ENCODE data around the gene ABCA7.

The ABCA7 gene

DNA sequence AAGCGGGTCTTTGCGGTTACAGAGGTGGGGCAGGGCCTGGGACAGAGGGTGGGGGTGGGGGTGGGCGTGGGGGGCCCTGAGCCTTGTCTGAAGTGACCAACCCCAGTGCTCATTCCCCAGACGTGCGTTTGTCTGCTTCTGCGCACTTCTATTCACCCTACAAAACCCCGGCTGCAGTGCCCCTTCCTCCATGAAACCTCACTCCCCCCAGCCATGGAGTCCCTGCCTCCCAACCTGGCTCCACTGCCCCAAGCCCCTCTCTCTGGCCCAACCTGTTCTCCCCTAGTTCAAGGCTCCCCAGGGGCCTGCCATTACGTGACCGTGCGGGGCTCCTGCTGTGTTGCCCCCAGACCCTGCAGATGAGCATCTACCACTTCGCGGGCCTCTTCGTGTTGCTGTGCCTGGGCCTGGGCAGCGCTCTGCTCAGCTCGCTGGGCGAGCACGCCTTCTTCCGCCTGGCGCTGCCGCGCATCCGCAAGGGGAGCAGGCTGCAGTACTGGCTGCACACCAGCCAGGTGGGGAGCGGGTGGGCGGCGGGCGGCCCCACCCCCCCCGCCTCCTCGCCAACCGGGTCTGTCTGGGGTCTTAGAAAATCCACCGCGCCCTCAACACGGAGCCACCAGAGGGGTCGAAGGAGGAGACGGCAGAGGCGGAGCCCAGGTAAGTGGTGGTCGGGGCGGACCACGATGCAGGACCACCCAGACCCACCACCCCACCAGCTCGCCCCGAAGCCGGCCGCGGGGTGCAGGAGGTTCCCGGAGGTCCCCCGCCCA lies 31.5 kb upstream of the ABCA7 start:
- Mint-ChIP-seq H3K36me3 (ENCODE audit: insufficient read depth) (peaks cover 26% of the 10 kb centered on the region), H3K4me3 (no peak overlapping the region), H3K9me3 (no peaks in the 10 kb centered on the region), H3K4me1 (no peaks in the 10 kb centered on the region), H3K27ac (ENCODE audit: low read depth) (no peak overlapping the region), H3K27me3 (no peaks in the 10 kb centered on the region)
- no peak for ATAC-seq (replicated peaks; ENCODE audit: extremely low read depth, poor library complexity, severe bottlenecking)
- DNase-seq (ENCODE audit: low spot score in 2 of 2): no peak

- ATAC-seq (replicated peaks; ENCODE audit: extremely low read depth, poor library complexity, severe bottlenecking): no peak
- no peak overlapping the region for H3K27ac Mint-ChIP-seq (ENCODE audit: low read depth)
- H3K36me3 Mint-ChIP-seq (ENCODE audit: insufficient read depth): peaks cover 26% of the 10 kb centered on the region
- DNase-seq (ENCODE audit: low spot score in 2 of 2): no peak
- H3K4me3 Mint-ChIP-seq: no peak overlapping the region
- H3K4me1 Mint-ChIP-seq: no peaks in the 10 kb centered on the region
- H3K27me3 Mint-ChIP-seq: no peaks in the 10 kb centered on the region
- no peaks in the 10 kb centered on the region for H3K9me3 Mint-ChIP-seq
These were observed 30.6 kb upstream of the ABCA7 start for GRCh38 chr19:1009041-1009980.

- Mint-ChIP-seq H3K4me3 (no peak overlapping the region), H3K36me3 (ENCODE audit: insufficient read depth) (peaks cover 26% of the 10 kb centered on the region), H3K27me3 (no peaks in the 10 kb centered on the region), H3K4me1 (no peaks in the 10 kb centered on the region), H3K9me3 (no peaks in the 10 kb centered on the region), H3K27ac (ENCODE audit: low read depth) (no peak overlapping the region)
- no peak for ATAC-seq (replicated peaks; ENCODE audit: extremely low read depth, poor library complexity, severe bottlenecking)
- no peak for DNase-seq (ENCODE audit: low spot score in 2 of 2)
These were observed 29.8 kb upstream of the ABCA7 start for GRCh38 chr19:1009981-1010538.

- no peak overlapping the region for H3K27ac Mint-ChIP-seq (ENCODE audit: low read depth)
- ATAC-seq (replicated peaks; ENCODE audit: extremely low read depth, poor library complexity, severe bottlenecking) (no peak), DNase-seq (ENCODE audit: low spot score in 2 of 2) (no peak)
- peaks cover 29% of the 10 kb centered on the region for H3K36me3 Mint-ChIP-seq (ENCODE audit: insufficient read depth)
- no peaks in the 10 kb centered on the region for H3K4me1 Mint-ChIP-seq
- no peak overlapping the region for H3K4me3 Mint-ChIP-seq
- H3K27me3 Mint-ChIP-seq: no peaks in the 10 kb centered on the region
- H3K9me3 Mint-ChIP-seq: no peaks in the 10 kb centered on the region
These were observed 29.1 kb upstream of the ABCA7 start for GRCh38 chr19:1010586-1011510.

DNA sequence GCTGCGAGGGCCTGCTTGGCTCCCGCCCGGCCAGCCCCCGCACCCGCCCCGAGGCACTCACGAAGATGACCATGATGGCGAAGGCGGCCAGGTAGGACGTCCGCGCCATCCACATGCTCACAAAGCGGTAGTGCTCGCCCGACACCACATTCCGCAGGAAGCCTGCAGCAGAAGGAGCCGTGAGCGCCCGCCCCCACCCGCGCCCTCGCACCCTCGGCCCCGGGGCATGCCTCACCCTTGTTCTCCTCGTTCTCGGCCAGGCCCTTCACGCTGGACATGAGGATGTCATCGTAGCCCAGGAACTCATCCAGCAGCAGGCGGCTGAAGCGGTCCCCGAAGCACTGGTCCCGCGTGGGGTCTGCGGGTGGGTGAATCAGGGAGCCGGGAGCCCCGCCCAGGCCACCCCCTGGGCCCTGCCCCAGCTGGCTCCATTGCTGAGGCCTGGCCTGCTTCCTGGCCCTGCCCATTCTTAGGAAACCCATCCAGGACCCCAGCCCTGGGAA lies 28.0 kb upstream of the ABCA7 start:
- Mint-ChIP-seq H3K4me3 (no peak overlapping the region), H3K9me3 (no peaks in the 10 kb centered on the region), H3K27ac (ENCODE audit: low read depth) (no peak overlapping the region), H3K4me1 (peaks cover 3% of the 10 kb centered on the region), H3K27me3 (no peaks in the 10 kb centered on the region), H3K36me3 (ENCODE audit: insufficient read depth) (peaks cover 25% of the 10 kb centered on the region)
- no peak for ATAC-seq (replicated peaks; ENCODE audit: extremely low read depth, poor library complexity, severe bottlenecking)
- DNase-seq (ENCODE audit: low spot score in 2 of 2): no peak

- H3K9me3 Mint-ChIP-seq: no peaks in the 10 kb centered on the region
- H3K27ac Mint-ChIP-seq (ENCODE audit: low read depth): no peak overlapping the region
- H3K4me3 Mint-ChIP-seq: no peak overlapping the region
- DNase-seq (ENCODE audit: low spot score in 2 of 2) (no peak), ATAC-seq (replicated peaks; ENCODE audit: extremely low read depth, poor library complexity, severe bottlenecking) (no peak)
- peaks cover 23% of the 10 kb centered on the region for H3K36me3 Mint-ChIP-seq (ENCODE audit: insufficient read depth)
- H3K27me3 Mint-ChIP-seq: no peaks in the 10 kb centered on the region
- H3K4me1 Mint-ChIP-seq: peaks cover 8% of the 10 kb centered on the region
These were observed 27.6 kb upstream of the ABCA7 start for GRCh38 chr19:1012334-1012733.

DNA sequence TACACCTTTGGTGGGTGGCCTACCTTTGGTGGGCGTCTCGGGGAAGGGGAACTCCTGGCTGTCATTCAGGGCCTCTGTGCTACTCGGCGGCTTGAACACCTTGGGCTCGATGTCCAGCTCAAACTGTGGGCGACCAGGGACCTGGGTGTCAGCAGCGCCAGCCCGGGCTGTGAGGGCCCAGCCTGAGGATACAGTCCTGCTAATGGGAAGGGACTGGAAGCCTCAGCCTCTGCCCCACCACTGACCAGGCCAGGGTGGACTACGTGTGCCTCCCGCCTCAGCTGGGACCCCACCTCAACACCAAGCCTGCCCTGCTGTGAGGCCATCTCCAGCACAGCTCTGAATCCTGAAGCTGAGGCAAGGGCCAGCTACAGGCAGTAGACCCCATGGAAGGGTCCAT lies 26.7 kb upstream of the ABCA7 start:
- H3K27ac Mint-ChIP-seq (ENCODE audit: low read depth): no peak overlapping the region

GRCh38 chr19:1014161-1015060 lies 25.5 kb upstream of the ABCA7 start:
- ATAC-seq (replicated peaks; ENCODE audit: extremely low read depth, poor library complexity, severe bottlenecking) (no peak), DNase-seq (ENCODE audit: low spot score in 2 of 2) (no peak)
- Mint-ChIP-seq H3K4me1 (peaks cover 24% of the 10 kb centered on the region), H3K27ac (ENCODE audit: low read depth) (no peak overlapping the region), H3K27me3 (no peaks in the 10 kb centered on the region), H3K4me3 (no peak overlapping the region), H3K9me3 (no peaks in the 10 kb centered on the region), H3K36me3 (ENCODE audit: insufficient read depth) (peaks cover 25% of the 10 kb centered on the region)

More for the DNA sequence above, 26.7 kb upstream of the ABCA7 start:
- H3K36me3 Mint-ChIP-seq (ENCODE audit: insufficient read depth): peaks cover 25% of the 10 kb centered on the region
- H3K27me3 Mint-ChIP-seq: no peaks in the 10 kb centered on the region
- no peak for ATAC-seq (replicated peaks; ENCODE audit: extremely low read depth, poor library complexity, severe bottlenecking)
- no peak for DNase-seq (ENCODE audit: low spot score in 2 of 2)
- H3K9me3 Mint-ChIP-seq: no peaks in the 10 kb centered on the region
- peaks cover 17% of the 10 kb centered on the region for H3K4me1 Mint-ChIP-seq
- no peak overlapping the region for H3K4me3 Mint-ChIP-seq

DNA sequence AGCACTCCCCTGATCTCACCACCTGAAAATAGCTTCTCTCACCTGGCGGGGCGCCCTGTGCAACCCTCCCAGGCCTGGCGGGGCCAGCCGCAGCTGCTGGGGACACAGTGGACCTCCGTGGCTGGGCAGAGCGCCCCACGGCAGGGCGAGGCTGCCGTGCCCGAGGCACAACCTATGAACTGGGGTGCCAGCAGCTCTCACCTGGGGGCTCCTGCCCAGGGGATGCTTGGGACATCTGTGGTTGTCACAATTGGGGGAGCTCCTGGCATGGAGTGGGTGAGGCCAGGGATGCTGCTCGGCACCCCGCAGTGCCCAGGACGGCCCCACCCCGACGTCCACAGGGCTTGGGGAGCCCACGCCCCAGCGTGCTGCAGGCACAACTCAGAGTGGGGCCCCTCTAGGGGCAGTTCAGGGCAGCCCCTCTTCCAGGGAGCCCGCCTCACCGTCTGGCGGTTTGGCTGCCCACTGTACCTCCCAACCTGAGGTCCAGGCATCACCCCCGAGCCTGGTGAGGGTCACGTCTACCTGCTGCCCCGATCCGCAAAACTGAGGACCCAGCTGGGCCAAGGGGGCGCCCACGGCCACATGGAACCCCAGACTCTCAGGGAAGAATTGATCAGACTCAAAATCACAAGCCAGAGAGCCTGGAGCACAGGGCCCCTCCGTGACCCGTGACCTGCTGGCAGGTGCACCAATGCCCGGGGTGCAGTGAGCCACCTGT lies 24.7 kb upstream of the ABCA7 start:
- Mint-ChIP-seq H3K27ac (ENCODE audit: low read depth) (no peak overlapping the region), H3K4me1 (peaks cover 29% of the 10 kb centered on the region), H3K9me3 (no peaks in the 10 kb centered on the region), H3K36me3 (ENCODE audit: insufficient read depth) (peaks cover 21% of the 10 kb centered on the region), H3K4me3 (no peak overlapping the region), H3K27me3 (no peaks in the 10 kb centered on the region)
- ATAC-seq (replicated peaks; ENCODE audit: extremely low read depth, poor library complexity, severe bottlenecking): no peak
- no peak for DNase-seq (ENCODE audit: low spot score in 2 of 2)

GRCh38 chr19:1015782-1016646 lies 23.9 kb upstream of the ABCA7 start:
- Mint-ChIP-seq H3K36me3 (ENCODE audit: insufficient read depth) (peaks cover 23% of the 10 kb centered on the region), H3K27me3 (no peaks in the 10 kb centered on the region), H3K27ac (ENCODE audit: low read depth) (no peak overlapping the region), H3K4me3 (peak overlapping the region; percentile 32), H3K9me3 (no peaks in the 10 kb centered on the region), H3K4me1 (peaks cover 31% of the 10 kb centered on the region)
- DNase-seq (ENCODE audit: low spot score in 2 of 2) (no peak), ATAC-seq (replicated peaks; ENCODE audit: extremely low read depth, poor library complexity, severe bottlenecking) (no peak)

Data from central memory CD8-positive, alpha-beta T cell (primary cell).